LNCAP (cell line): ENCODE results near the gene IGSF11.

Experiments used
- TF ChIP-seq, protein P1 (sequence below): fragments of 450-650 bp; IDR thresholded peaks from 2 replicates; pipeline ENCODE4 v1.5.1; 2017; ENCODE audit warnings: mild to moderate bottlenecking

The IGSF11 gene

GRCh38 chr3:119034256-119035013, at the start of gene IGSF11:
IGSF11 (minus strand) TSS chr3:119034846; CDS start chr3:119034582, 264 bp downstream.
- TF ChIP-seq, protein P1, sequence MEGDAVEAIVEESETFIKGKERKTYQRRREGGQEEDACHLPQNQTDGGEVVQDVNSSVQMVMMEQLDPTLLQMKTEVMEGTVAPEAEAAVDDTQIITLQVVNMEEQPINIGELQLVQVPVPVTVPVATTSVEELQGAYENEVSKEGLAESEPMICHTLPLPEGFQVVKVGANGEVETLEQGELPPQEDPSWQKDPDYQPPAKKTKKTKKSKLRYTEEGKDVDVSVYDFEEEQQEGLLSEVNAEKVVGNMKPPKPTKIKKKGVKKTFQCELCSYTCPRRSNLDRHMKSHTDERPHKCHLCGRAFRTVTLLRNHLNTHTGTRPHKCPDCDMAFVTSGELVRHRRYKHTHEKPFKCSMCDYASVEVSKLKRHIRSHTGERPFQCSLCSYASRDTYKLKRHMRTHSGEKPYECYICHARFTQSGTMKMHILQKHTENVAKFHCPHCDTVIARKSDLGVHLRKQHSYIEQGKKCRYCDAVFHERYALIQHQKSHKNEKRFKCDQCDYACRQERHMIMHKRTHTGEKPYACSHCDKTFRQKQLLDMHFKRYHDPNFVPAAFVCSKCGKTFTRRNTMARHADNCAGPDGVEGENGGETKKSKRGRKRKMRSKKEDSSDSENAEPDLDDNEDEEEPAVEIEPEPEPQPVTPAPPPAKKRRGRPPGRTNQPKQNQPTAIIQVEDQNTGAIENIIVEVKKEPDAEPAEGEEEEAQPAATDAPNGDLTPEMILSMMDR: peak; percentile 85

- TF ChIP-seq, protein P1: no peak
These were observed 45.7 kb upstream of the IGSF11 start for GRCh38 chr3:119080364-119080763.

DNA sequence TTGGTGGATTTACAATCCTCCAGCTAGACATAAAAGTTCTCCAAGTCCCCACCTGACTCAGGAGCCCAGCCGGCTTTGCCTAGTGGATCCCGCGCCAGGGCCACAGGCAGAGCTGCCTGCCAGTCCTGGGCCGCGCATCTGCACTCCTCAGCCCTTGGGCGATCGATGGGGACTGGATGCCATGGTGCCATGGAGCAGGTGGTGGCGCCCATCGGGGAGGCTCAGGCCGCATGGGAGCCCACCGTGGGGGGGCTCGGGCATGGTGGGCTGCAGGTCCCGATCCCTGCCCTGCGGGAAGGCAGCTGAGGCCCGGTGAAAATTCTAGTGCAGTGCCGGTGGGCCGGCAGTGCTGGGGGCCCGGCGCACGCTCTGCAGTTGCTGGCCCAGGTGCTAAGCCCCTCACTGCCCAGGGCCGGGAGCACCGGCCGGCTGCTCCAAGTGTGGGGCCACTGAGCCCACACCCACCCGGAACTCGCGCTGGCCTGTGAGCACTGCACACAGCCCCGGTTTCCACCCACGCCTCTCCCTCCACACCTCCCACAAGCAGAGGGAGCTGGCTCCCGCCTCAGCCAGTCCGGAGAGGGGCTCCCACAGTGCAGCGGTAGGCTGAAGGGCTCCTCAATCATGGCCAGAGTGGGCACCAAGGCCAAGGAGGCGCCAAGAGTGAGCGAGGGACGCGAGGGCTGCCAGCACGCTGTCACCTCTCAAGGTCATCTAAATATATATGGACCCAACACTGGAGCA, 38.8 kb upstream of the IGSF11 start:
- TF ChIP-seq, protein P1: no peak

DNA sequence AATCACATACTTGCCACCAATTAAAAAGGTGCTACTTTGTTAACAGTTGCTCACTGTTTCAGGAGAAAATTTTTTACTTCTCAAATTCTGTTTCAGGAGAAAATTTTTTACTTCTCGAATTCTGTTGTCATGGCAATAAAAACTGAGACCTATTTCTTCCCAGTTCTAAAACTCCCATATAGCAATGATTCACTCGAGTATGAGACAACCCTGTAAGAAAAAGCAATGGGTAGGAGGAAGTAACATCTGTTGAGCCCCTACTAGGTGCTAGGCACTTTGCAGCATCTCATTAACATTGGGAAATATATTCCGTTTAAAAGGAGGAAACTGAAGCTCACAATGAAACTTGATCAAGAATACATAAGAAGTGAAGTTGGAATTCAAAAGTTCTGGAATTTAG, 35.1 kb upstream of the IGSF11 start:
- TF ChIP-seq, protein P1: no peak

DNA sequence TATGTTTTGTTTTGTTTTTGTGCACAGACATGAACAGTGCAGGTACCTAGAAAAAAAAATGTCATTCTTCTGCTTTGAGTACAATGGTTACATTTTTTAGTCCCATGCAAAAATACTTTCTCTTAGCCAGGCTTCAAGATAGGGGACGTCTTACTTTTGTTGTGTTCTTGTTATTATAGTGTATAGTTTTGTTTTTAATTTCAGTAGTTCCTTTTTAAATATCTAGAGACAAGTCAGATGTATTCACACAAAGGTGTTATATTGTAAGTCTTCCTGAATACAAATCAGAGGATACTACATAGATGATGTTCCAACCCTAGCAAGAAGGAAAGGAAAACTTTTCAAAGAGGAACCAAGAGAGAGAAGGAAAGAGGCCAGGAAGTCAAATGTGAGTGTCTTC, 28.8 kb upstream of the IGSF11 start:
- TF ChIP-seq, protein P1: no peak

DNA sequence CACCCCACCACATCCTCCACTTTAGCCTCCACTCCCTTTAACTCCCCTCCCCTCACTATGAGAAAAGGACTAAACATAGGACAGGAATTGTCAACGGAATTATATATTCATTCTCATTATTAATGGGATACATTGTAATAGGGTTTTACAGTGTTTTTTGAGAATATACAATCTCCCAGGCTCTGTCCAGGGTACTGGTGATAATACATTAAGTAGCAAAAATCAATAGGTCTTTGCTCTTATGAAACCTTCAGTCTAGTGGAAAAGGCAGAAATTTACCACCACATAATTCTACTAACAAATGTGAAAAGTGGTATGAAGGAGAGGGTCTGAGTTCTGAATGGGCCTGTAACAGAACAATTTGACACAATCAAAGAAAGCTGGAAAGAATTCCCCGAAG, 28.2 kb upstream of the IGSF11 start:
- TF ChIP-seq, protein P1: no peak

DNA sequence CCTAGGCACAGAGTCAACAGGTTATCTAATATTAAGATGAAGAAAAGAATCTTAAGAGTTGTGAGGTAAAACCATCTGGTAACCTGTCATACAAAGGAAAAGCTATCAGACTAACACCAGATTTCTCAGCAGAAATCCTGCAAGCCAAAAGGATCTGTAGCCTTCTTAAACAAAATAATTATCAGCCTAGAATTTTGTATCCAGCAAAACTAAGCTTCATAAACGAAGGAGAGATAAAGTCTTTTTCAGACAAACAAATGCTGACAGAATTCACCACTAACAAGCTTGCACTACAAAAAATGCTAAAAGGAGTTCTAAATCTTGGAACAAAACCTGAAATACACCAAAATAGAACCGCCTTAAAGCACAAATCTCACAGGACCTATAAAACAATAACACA, 9.9 kb upstream of the IGSF11 start:
- TF ChIP-seq, protein P1: no peak
